OCI-M2 (cell line): ENCODE measurements around the gene CCDC88A.
"Not testable (repeated sequence)": the region's sequence is repeated elsewhere in the genome, so short reads cannot be mapped to it uniquely, and the experiment has no call there.

Experiments
- DNase-seq: peaks from one replicate; lab custom pipeline; 2025; ENCODE audit not compliant: unreplicated experiment; lab: John Stamatoyannopoulos, UW

Gene CCDC88A

DNA sequence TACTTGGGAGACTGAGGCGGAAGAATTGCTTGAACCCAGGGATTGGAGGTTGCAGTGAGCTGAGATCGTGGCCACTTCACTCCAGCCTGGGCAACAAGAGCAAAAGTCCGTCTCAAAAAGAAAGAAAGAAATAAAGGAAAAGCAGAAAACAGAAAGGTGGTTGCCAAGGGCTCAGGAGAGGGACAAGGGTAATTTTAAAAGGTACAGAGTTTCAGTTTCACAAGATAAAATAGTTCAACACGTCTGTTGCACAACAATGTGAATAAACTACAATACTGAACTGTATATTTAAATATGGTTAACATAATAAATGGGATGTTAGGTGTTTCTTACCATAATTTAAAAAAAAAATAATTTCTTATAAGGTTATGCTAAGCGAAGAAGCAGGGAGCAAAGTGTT, 174.2 kb downstream of the CCDC88A start:
- no peak for DNase-seq

- DNase-seq, result no peak
These were observed 177.0 kb downstream of the CCDC88A start for GRCh38 chr2:55242617-55243016.

GRCh38 chr2:55241582-55241981, 178.1 kb downstream of the CCDC88A start:
- DNase-seq, result not testable (repeated sequence)

- no peak for DNase-seq
These were observed 179.9 kb downstream of the CCDC88A start for GRCh38 chr2:55239656-55240222.
